Adrenal gland (tissue), 5 donors: Measurements from ENCODE around the gene LYG2.
"Not testable (repeated sequence)": the region's sequence is repeated elsewhere in the genome, so short reads cannot be mapped to it uniquely, and the experiment has no call there.

ENCODE experiments used
- CTCF ChIP-seq, 6 experiments: fragments of 450-650 bp in 4 of 6; fragments of 200-600 bp in 2 of 6; sonication (generic) in 1 of 6; IDR thresholded peaks; 1 replicate in 5 of 6; 2 replicates in 1 of 6; pipeline versions ENCODE4 v1.5.1 to v1.8.0; 2016 to 2021; ENCODE audit warnings: antibody characterized with exemption in 6 of 6, mild to moderate bottlenecking in 2 of 6, moderate library complexity in 1 of 6
- POLR2A ChIP-seq, 2 donors: fragments of 450-650 bp; IDR thresholded peaks; one replicate each; pipeline ENCODE4 v1.6.1; 2017; ENCODE audit warnings: antibody characterized with exemption in 2 of 2, mild to moderate bottlenecking in 2 of 2, moderate library complexity in 1 of 2
- donor health status: DM: no; HTN: no; CAD: no.

GRCh38 chr2:99192364-99192763 is 63.1 kb downstream of the LYG2 start:
- TF ChIP-seq CTCF, POLR2A (IDR thresholded peaks at IDR 0.05): not testable (repeated sequence)
